Vagina (tissue), 2 donors: ENCODE measurements around the gene RPAP2.

Experiments
- CTCF ChIP-seq, 3 experiments: fragments of 450-650 bp in 2 of 3; fragments of 200-600 bp in 1 of 3; sonication (generic) in 1 of 3; IDR thresholded peaks; one replicate each; pipeline ENCODE4 v1.5.1; 2017 to 2019; ENCODE audit warnings: antibody characterized with exemption in 3 of 3, mild to moderate bottlenecking in 2 of 3, moderate library complexity in 2 of 3
- POLR2A ChIP-seq, 2 donors: fragments of 450-650 bp; IDR thresholded peaks; one replicate each; pipeline ENCODE4 v1.6.1; 2017; ENCODE audit warnings: antibody characterized with exemption in 2 of 2, mild to moderate bottlenecking in 2 of 2, moderate library complexity in 2 of 2
- POLR2AphosphoS5 ChIP-seq, 2 donors: sonication (generic); formaldehyde crosslinking; IDR thresholded peaks; one replicate each; pipeline ENCODE4 v1.9.0; 2017; ENCODE audit warnings: antibody characterized with exemption in 2 of 2, mild to moderate bottlenecking in 2 of 2, low read depth in 1 of 2; ENCODE audit not compliant: insufficient read depth in 1 of 2

DNA sequence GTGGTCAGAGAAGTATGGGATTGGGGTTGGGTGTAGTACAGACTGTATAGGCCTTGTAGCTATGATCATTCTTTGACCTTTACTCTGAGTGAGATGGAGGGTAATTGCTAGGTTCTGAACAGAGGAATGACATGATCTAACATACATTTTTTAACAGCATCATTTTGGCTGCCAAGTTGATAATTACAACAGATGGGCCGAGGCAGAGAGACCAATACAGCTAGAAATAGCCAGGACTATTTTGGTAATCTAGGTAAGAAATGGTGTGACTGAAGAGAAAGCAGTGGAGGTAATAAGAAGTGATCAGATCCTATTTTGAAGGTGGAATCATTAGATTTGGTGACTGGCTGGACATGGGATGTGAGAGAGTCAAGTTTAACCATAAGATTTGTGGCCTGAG is 43.5 kb downstream of the RPAP2 start:
- no peak for TF ChIP-seq CTCF (IDR thresholded peaks at IDR 0.05)
- no peak for TF ChIP-seq POLR2A (IDR thresholded peaks at IDR 0.05)
- TF ChIP-seq POLR2AphosphoS5 (IDR thresholded peaks at IDR 0.05; ENCODE audit: insufficient read depth in 1 of 2, low read depth in 1 of 2), result no peak
